GM06990 (cell line): Measurements from ENCODE around the gene NUDT22.

Experiments
- DNase-seq: peaks from one replicate; pipeline ENCODE4 v3.0.0-alpha.2; 2011; ENCODE audit not compliant: insufficient read length; ENCODE audit errors: extremely low read depth
- H3K27me3 ChIP-seq: replicated peaks from 2 replicates; pipeline ENCODE4 v1.6.0; 2011; ENCODE audit warnings: low read length; ENCODE audit not compliant: control insufficient read depth, insufficient read depth
- H3K36me3 ChIP-seq: 2 replicates; pipeline ENCODE4 v1.5.1; 2011; ENCODE audit warnings: low read length; ENCODE audit not compliant: control insufficient read depth, insufficient read depth
- H3K4me3 ChIP-seq: replicated peaks from 2 replicates; pipeline ENCODE4 v1.5.1; 2011; ENCODE audit warnings: low read depth, mild to moderate bottlenecking, control low read depth, low read length
- CTCF ChIP-seq: IDR thresholded peaks from 2 replicates; pipeline ENCODE4 v1.5.1; 2011; ENCODE audit warnings: low read length, control low read depth, mild to moderate bottlenecking, inconsistent platforms; ENCODE audit not compliant: insufficient read depth, poor library complexity, severe bottlenecking

NUDT22 gene

DNA sequence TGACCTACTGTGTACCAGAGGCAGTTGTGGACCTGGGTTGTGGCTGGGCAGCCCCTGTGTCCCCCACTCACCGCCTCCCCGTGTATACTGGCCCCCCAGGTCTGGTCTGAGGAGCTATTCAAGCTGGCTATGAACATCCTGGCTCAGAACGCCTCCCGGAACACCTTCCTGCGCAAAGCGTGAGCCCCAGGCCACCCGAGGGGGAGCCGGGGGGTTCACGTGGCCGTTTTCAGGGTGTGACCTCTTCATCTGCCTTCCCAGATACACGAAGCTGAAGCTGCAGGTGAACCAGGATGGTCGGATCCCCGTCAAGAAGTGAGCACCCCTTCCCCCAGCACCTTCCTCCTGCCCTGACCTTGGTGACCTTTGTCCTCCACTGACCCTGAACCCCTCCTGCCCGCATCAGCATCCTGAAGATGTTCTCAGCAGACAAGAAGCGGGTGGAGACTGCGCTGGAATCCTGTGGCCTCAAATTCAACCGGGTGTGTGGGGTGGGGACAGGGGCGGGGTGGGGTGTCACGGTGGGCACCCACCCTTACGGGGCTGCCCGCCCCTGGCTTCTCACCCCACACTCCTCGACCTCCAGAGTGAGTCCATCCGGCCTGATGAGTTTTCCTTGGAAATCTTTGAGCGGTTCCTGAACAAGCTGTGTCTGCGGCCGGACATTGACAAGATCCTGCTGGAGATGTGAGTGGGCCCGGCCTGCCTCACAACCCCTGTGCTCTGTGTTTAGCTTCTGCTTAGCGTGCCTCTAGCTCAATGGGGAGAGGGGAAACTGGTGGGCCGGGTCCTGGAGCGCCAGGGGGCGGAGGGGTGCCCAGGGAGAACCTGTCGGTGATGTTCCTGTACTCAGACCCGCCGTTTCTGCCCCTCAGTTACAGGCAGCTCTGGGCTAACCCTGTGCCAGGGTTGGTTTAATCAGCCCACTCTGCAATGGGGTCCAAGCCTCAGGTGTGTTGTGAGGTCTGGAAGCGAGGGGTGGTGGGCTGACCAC, 29.4 kb downstream of the NUDT22 start:
- no peak for TF ChIP-seq CTCF
- Histone ChIP-seq H3K4me3 (no peak overlapping the region), H3K27me3 (no peaks in the 10 kb centered on the region), H3K36me3 (peaks cover 11% of the 10 kb centered on the region)
- no peak for DNase-seq

DNA sequence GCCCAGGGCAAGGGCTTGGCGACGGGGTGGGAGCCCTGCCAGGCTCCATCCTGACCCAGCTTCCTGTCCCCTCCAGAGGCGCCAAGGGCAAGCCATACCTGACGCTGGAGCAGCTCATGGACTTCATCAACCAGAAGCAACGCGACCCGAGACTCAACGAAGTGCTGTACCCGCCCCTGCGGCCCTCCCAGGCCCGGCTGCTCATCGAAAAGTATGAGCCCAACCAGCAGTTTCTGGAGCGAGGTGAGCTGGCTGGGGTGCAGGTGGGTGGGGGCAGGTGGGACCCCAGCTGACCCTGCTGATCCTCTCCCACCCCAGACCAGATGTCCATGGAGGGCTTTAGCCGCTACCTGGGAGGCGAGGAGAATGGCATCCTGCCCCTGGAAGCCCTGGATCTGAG, 30.2 kb downstream of the NUDT22 start:
- H3K36me3 ChIP-seq = peaks cover 11% of the 10 kb centered on the region
- no peak overlapping the region for H3K4me3 ChIP-seq
- DNase-seq = no peak
- no peaks in the 10 kb centered on the region for H3K27me3 ChIP-seq
- TF ChIP-seq CTCF = no peak

DNA sequence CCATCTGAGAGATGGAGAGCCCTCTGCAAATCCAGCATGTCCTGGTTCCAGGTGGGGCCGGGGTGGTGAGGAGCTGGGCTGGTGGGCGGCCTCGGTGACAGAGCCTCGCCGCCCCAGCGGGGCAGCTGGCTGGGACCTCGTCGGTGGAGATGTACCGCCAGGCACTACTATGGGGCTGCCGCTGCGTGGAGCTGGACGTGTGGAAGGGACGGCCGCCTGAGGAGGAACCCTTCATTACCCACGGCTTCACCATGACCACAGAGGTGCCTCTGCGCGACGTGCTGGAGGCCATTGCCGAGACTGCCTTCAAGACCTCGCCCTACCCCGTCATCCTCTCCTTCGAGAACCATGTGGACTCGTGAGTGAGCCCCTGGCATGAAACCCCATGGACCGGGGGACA, 32.3 kb downstream of the NUDT22 start:
- Histone ChIP-seq H3K4me3 (no peak overlapping the region), H3K36me3 (peaks cover 16% of the 10 kb centered on the region), H3K27me3 (no peaks in the 10 kb centered on the region)
- TF ChIP-seq CTCF = no peak
- no peak for DNase-seq

DNA sequence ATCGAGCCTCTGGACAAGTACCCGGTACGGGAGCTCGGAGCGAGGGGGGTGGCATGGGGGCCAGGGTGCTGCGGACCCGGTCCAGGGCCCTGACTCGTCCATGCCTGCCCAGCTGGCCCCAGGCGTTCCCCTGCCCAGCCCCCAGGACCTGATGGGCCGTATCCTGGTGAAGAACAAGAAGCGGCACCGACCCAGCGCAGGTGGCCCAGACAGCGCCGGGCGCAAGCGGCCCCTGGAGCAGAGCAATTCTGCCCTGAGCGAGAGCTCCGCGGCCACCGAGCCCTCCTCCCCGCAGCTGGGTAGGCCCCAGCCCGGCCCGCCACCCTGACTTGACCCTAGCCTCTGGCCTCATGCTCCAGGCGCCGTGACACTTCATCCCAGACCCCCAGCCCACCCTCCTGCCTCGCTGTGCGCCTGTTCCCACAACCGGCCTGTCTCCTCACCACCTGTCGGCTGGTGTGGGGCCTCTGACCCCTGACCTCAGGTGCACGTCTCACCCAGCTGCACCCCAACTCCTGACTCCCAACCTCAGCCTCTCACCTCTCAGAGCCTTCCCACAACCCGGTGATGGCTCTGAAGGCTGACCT, 33.0 kb downstream of the NUDT22 start:
- H3K36me3 ChIP-seq = peaks cover 16% of the 10 kb centered on the region
- no peak for TF ChIP-seq CTCF
- H3K4me3 ChIP-seq = no peak overlapping the region
- H3K27me3 ChIP-seq = no peaks in the 10 kb centered on the region
- DNase-seq = no peak

DNA sequence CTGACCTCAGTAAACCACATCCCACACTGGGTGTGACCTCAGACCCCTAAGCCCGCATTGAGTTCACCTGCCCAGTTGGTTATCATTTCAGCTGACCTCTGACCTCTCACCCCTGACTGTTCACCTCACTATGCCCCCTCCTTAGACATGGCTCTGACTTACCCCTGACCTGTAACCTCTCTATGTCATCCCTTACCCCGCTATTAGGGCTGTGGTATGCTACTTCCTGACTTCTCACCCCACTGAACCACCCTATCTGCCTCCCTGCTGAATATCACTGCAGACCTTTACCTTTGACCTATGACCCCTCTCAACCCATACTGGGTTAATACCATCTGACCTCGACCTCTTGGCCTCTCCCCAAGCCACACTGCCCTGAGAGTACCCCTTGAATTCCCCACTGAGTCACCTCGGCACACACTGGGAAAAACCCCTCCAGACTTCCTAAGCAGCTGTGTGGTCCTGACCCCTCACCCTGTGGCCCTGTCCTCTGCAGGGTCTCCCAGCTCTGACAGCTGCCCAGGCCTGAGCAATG, 33.5 kb downstream of the NUDT22 start:
- no peaks in the 10 kb centered on the region for H3K27me3 ChIP-seq
- DNase-seq = no peak
- no peak overlapping the region for H3K4me3 ChIP-seq
- TF ChIP-seq CTCF = no peak
- H3K36me3 ChIP-seq = peaks cover 16% of the 10 kb centered on the region
